PC-9 (cell line): Measurements from ENCODE around the gene STAG1.

Experiments used
- CTCF ChIP-seq: fragments of 200-600 bp; sonication (generic); conservative IDR thresholded peaks from 2 replicates; pipeline ENCODE4 v1.6.1; 2017; ENCODE audit warnings: mixed run types, antibody characterized with exemption, mild to moderate bottlenecking, moderate library complexity
- EZH2 ChIP-seq: fragments of 200-600 bp; sonication (generic); IDR thresholded peaks from 2 replicates; pipeline ENCODE4 v1.8.0; 2017; ENCODE audit warnings: antibody characterized with exemption, low read depth

DNA sequence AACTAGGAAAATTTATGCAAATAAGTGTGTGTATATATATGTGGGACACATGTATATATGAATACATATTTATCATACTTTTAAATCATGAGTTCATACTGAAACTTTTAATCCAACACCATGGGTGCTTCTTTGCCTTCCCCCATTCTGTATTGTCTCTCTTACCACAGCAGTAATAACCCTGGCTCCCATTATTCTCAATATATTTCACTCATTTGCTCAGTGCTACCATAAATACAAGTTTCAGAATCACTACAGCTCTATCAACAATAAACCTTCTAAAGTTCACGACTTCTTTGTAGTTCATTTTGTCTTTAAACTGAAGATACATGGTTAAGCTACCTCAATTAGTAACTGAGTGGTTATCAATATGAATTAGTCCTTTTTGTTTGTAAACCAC is 419.9 kb downstream of the STAG1 start:
- TF ChIP-seq CTCF (no peak), EZH2 (no peak)
